Myocyte (in vitro differentiated cells): ENCODE data around the gene C1orf159. TPM values are rescaled to one million over a fixed set of nuclear protein-coding genes. Genes with fewer than 3 reads are reported as not detected.
A peak's percentile ranks its signal among the peaks of the same experiment; 100 is the strongest.
"Not testable (repeated sequence)": the region's sequence is repeated elsewhere in the genome, so short reads cannot be mapped to it uniquely, and the experiment has no call there.

Experiments
- DNase-seq: peaks from one replicate; pipeline ENCODE4 v3.0.0-alpha.2; 2012; ENCODE audit warnings: low read depth
- total RNA-seq: library from RNA; depleted of rRNA; stranded (reverse); fragments of >200 nt; gene quantifications from 2 replicates; pipeline ENCODE4 v1.2.3, GENCODE V29; 2014

Gene C1orf159
- total RNA-seq, 1 donor from 2014 or later = 10.0 TPM

DNA sequence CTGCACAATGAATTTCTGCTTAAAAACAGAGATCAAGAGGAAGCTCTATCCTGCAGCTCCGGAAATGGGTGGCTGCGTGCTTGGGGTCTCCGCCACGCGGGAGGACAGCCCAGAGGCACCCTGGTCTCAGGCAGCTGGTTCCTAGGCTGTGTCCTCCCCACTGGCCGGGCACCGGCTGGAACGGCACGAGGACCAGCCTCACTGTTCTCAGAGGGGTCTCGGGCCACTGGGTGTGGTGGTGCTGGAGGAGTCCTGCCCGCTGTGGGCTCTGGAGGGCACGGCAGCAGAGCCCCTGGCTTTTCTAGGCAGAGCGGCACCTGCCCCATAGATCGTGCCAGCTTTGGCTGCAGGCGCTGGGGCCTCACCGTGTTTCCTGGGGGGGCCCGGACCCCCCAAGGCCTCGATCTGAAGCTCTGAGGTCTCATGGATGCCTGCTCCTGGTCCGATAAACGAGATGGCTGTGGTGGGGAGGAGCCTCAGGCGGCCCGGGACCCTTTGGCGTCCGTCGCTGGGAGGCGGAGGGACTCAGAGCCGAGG is 33.6 kb downstream of the C1orf159 start:
- no peak for DNase-seq

DNA sequence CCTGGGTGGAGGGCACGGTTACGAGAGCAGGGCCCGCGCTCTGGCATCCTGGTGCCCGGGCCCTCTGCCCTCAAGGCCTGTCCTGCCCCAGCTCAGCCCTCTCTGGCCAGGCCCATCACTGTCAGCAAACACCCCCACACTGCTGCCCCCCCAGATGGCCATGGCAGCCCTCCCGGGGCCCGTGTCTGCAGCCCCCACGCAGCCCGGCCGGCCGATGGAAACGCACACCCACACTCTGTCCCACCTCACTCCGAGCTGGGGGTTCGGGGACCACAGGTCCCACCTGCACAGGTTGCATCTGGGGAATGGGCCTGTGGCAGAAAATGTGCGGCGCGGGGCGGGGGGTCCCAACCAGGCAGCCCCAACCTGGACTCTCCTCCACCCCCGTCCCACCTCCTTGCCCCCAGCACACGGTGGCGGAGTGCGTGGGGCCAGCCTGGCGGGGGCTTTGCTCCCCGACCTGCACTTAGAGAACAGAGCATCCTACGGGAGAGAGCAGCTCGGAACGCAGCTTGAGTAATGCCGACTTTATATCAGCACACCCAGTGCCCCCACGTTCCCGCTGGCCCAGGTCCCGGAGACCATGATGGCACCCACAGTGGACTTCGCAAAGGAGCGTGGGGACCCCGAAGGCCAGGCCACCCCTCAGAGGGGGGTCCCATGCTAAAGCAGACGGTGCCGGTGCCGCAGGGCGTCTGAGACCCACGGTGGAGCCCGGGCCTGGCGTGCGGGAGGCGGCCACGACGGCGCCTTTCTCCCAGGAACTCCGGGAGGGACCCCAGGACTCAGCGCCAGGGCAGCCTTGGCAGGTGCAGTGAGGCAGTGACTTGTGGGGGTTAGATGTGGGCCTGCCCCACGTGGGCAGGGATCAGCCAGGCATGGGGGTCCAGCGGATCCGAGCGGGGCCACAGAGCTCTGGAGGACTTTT is 34.3 kb downstream of the C1orf159 start:
- DNase-seq = no peak

DNA sequence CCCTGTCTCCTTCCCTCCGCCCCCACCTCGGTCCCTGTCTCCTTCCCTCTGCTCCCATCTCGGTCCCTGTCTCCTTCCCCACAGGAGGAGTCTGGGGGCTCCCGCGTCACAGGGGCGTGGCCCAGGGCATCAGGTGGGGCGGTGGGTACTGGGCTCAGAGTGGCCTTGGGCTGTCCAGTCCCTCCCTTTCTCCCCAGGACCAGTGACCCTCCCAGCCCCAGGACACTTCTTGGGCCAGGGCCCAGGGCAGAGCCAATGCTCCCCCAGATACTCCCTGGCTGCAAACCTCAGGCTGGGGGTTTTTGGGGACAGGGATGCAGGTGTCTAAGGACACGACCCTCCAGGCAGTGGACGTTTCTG is 35.0 kb downstream of the C1orf159 start:
- no peak for DNase-seq

DNA sequence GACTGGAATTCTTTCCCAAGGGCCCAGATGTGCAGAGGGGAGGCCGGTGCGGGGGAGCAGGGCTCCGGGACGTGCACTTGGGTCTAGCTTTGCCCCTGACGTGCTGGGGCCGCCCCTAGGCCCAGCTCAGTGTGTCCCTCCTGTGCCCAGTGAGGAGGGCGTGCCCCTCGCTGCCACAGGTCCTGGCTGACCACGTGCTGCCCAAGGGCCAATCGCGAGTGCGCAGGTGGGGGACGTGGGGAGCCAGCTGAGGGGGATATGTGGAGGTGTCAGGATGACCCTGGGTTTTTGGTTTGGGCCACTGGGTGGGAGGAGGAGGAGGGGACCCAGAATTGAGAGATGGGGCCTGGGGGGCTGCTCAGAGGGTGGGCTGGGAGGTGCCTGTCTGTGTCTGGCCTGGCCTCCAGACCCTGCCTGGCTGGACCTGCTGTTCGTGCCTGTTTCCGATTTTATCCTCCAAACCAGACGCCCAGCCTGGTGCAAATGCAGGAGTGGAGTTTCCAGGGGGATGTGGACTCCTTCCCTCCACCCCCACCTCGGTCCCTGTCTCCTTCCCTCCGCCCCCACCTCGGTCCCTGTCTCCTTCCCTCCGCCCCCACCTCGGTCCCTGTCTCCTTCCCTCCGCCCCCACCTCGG is 35.6 kb downstream of the C1orf159 start:
- peak; percentile 55 for DNase-seq

DNA sequence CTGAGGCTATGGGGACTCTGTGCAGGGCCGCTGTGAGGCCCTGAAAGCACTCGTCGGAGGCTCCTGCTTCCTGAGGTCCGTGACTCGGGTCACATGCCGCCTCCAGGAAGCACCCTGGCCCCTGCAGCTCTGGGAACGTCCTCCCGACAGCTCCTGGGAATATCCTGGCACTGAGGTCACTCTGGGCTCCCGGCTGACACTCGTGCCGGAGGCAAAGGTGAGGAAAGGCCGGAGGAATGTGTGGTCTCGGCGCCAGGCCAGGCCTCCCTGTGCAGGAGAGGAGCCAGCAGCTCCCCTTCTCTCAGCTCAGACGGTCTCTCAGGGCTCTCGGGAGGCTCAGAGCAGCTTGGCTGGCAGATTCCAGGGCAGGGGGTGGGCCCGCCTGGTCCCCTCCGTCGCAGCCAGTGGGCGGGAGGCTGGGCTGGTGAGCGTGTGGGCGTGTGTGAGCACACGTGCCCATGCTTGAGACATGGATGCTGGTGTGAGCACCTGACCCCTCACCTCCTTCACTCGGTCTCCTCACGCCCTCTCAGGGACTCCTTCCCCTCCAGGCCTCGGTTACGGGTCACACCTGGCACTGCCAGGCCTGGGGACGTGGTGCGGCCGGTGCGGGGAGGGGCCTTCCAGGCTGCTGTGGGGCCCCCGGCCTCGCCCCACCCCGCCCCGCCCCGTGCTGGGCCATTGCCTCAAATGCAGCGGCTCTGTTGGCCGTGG is 36.3 kb downstream of the C1orf159 start:
- DNase-seq = peak; percentile 79

DNA sequence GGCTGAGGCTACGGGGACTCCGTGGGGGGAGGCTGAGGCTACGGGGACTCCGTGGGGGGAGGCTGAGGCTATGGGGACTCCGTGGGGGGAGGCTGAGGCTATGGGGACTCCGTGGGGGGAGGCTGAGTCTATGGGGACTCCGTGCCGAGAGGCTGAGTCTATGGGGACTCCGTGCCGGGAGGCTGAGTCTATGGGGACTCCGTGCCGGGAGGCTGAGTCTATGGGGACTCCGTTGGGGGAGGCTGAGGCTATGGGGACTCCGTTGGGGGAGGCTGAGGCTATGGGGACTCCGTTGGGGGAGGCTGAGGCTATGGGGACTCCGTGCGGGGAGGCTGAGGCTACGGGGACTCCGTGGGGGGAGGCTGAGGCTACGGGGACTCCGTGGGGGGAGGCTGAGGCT is 38.5 kb downstream of the C1orf159 start:
- not testable (repeated sequence) for DNase-seq

GRCh38 chr1:1075148-1075935 is 40.5 kb downstream of the C1orf159 start:
- no peak for DNase-seq

GRCh38 chr1:1074631-1075147 is 41.2 kb downstream of the C1orf159 start:
- DNase-seq = no peak

DNA sequence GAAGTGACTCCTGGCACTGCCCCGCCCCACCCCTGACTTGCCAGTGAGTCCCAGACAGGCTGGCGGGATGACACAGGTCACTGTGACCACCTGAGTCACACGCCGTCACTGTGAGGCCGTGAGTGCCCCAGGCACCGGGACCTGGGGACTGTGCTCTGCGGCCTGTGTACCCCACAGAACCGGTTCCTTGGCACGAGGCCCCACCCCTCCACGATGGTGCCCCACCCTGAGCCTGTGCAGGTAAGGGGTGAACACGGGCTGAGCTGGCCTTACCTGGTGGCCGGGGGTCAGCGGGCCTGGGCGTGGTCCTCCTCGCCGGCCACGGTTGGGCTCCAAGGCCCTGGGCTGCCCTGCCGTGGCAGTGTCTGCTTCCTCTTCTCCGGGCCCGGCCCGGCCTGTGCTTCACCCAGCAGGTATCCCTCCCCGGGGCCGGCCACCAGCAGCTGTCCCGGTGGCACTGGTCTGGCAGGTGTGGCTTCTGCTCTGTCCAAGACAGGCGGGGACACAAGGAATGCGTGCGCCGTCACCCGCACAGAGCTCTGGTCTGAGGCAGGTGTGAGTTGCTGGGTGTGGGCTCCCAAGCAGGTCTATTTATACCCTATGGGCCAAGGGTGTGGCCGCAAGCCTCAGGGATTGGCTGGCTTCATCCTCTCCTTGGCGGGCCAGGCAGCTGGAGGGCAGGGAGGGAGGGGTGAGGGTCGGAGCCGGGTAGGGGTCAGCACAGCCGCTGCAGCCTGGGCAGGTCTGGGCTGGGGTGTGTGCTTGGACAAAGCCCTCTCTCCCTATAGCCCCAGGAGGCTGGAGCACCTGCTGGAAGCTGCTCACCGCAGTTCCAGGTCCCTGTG is 41.9 kb downstream of the C1orf159 start, which contains the start of gene RNF223:
RNF223 (minus strand) TSS at position 564 of the 845 bp plus-strand sequence. CDS start 1,740 bp downstream, outside the sequence.
- peak; percentile 87 for DNase-seq

DNA sequence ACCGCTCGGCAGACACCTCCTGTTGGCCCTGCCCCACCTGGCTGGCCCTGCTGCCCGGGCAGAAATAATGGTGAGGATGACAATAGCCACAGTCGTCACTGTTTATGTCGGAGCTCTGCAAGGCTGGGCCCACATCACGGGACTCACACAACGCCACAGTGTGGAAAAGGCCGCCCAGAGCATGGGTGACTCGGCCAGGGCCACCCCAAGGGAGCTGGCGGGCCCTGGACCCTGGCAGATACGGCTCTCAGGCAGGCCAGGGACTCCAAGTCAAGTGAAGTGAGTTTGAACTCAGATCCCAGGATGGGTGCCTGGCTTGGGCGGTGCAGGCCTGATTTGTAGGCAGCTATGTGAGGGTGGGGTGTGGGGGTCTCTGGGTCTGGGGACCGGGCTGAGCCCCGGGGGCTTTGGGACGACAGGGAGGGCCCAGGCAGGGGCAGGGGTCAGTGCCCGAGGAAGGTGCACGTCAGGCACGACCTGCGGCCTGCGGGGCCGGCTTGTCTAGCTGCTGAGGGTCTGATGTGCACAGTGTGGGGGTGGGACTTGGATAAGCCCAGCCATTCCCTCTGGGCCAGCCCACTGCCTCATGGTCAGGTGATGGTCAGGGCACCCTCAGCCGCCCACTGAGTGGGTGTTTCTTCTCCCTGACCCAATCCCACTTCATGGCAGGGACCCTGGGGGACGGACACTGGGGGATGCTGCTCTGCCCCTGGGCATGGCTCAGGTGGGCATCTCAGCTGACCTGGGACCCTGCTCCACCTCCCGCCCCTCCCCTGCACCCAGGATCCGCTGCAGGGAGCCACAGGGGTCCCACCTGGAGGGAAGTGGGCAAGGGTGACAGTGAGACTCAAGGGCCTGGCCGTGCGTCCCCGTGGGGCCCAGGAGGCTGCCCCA is 42.8 kb downstream of the C1orf159 start:
- no peak for DNase-seq

- no peak for DNase-seq
Measured at GRCh38 chr1:1072299-1072848, 43.5 kb downstream of the C1orf159 start.

DNA sequence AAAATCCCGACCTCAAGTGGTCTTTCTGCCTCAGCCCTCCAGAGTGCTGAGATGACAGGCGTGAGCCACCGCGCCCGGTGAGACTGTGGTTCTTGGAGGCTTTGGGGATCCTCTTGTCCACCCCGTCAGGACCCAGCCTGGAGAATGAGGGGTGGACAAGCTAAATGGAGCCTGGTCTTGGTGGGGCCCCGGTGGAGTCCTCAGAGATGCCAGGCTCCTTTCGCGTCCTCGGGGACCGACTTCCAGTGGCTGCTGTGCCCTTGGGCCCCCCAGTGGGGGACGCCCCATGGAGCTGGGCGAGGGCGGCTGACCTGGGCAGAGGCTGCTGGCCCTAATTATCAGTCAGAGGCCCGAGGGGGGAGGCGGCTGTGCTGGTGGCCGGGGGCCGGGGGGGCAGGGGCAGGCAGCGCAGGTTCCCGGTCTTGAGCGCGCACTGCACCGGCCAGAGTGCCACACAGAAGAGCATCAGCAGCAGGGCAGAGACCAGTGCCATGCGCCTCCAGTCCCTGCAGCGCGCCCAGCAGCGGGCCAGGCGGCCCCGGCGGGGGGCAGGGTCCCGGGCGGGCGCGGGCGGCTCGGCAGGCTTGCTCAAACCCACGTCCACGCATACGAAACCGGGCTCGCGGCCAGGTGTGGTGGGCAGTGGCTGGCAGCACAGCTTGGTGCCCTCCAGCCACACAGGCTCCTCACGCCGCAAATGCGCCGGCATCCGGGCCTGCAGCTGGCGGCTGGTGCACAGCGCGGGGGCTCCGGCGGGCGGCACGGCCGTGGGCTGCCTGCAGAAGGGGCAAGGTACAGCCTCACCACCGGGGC is 44.2 kb downstream of the C1orf159 start:
- DNase-seq = no peak

DNA sequence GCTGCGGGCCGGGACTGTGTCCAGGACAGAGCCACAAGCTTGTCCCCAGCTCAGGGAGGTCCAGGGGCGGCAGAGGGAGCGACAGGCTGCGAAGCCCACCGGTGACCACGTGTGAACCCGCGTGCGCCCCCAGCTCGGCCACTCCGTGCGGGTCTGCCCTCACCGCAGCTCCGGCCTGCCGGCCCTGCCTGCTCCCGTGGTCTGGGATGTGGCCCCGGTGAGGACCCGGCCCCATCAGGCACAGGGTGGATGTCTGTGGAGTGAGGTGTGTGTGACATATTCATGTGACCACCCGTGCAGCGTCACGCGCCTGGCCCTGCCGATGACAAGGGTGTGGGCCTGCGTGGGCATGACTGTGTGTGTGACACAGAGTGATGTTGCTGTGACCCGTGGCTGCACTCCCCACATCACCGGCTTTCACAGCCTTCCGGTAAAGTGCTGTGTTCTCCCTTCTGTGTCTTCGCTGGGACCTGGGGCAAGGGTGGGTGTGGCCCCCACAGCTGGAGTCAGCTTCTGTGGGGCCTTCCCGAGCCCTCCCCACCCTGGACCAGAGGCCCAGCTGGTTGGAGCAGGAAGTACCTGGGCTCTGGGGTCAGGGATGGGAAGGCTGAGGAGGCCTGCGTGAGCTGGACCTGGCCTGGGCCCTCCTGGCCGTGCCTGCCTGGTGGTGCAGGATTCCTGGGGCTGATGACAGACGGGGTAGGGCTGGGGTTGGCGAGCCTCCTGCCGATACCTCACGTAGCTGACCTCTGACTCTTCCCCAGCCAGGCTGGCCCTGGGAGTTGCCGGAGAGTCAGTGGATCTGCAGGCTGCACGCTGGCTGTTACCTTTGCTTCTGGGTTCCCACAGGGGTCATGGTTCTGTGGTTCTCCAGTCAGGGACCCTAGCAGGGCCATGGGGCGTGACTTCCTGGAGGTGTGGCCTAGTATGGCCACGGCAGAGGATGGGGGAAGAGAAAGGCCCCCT is 45.9 kb downstream of the C1orf159 start:
- DNase-seq = no peak

DNA sequence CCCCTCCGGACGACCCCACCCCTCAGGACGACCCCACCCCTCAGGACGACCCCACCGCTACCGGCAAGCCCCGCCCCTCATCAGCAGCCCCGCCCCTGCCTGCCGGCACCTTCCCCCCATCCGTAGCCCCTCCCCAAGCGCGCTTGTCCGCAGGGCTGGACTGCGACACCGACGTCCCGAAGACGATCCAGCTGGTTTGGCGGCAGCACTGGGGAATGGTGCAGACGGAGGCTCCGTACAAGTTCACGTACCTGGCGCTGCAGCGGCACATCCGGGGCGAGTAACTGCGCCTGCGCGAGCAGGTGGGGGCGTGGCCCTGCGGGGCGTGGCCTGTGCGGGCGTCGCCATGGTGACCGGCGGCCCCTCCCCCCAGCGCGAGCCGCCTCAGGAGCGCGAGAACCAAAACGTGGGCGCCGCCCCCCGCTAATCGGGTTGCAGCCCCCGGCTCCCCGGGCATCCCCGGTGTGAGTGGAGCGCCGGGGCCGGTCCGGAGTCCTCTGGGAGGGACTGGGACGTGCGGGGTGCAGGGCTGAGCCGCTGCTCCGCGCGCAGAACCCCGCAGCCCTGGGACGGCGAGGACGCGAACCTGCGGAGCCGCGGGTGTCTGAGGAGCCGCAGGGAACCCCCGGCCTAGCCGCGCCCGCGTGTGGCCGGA is 46.7 kb downstream of the C1orf159 start:
- DNase-seq = no peak

DNA sequence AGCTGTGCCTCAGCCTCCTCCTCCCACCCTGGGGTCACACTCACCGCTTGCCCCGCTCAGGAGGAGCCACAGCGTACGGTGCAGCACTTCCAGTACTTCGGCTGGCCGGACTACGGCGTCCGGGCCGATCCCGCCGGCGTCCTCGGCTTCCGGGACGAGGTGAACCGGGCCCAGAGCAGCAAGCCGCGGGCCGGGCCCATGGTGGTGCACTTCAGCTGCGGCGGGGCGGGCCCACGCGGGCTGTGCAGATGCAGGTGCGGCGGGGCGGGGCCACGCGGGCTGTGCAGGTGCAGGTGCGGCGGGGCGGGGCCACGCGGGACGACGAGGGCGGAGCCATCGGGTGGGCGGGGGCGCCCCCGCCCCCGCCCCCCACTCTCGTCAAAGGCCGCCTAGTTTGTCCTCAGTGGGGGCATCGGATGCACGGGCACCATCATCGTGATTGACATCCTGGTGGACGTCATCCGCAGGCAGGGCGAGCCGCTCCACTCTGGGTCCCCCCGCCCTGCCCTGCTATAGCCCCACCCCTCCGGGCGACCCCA is 47.3 kb downstream of the C1orf159 start:
- DNase-seq = no peak
